ENCODE results near the gene NHERF1.

The NHERF1 gene

GRCh38 chr17:74769856-74770497 is 21.5 kb downstream of the NHERF1 start:
- no peak for DNase-seq

GRCh38 chr17:74770498-74771318 is 22.3 kb downstream of the NHERF1 start:
- peak; percentile 54 for DNase-seq

- no peak for DNase-seq
Measured at GRCh38 chr17:74771319-74771914, 23.0 kb downstream of the NHERF1 start.

GRCh38 chr17:74772053-74772452 is 23.6 kb downstream of the NHERF1 start:
- DNase-seq: no peak

- DNase-seq: no peak
Measured at GRCh38 chr17:74773414-74773813, 25.0 kb downstream of the NHERF1 start.

GRCh38 chr17:74773871-74774286 is 25.5 kb downstream of the NHERF1 start:
- no peak for DNase-seq

GRCh38 chr17:74775409-74776043 is 27.1 kb downstream of the NHERF1 start:
- DNase-seq: no peak

- DNase-seq: peak; percentile 98
Measured at GRCh38 chr17:74776044-74776962, 27.9 kb downstream of the NHERF1 start, which contains the start of gene NAT9. TSS of gene NAT9 (minus strand) at chr17:74776345. CDS start at chr17:74775698, 647 bp downstream.

- peak; percentile 52 for DNase-seq
Measured at GRCh38 chr17:74776990-74777389, 28.6 kb downstream of the NHERF1 start.

- no peak for DNase-seq
Measured at GRCh38 chr17:74777901-74778515, 29.6 kb downstream of the NHERF1 start.

GRCh38 chr17:74778960-74779359 is 30.5 kb downstream of the NHERF1 start:
- DNase-seq: no peak

GRCh38 chr17:74779501-74779900 is 31.1 kb downstream of the NHERF1 start:
- DNase-seq: no peak

GRCh38 chr17:74779948-74780400 is 31.5 kb downstream of the NHERF1 start:
- DNase-seq: no peak

- peak; percentile 70 for DNase-seq
Measured at GRCh38 chr17:74780443-74781238, 32.2 kb downstream of the NHERF1 start.

GRCh38 chr17:74782571-74782970 is 34.1 kb downstream of the NHERF1 start:
- no peak for DNase-seq

GRCh38 chr17:74784125-74784810 is 35.8 kb downstream of the NHERF1 start:
- no peak for DNase-seq

- no peak for DNase-seq
Measured at GRCh38 chr17:74785096-74785980, 36.9 kb downstream of the NHERF1 start.

- no peak for DNase-seq
Measured at GRCh38 chr17:74785981-74786360, 37.5 kb downstream of the NHERF1 start.

- DNase-seq: no peak
Measured at GRCh38 chr17:74786431-74787055, 38.1 kb downstream of the NHERF1 start.
